Activated naive CD4-positive, alpha-beta T cell treated with anti-CD3 and anti-CD28 coated beads, Interleukin-2, amount 10 ng/mL, durations not matched to agents 7 days and 5 days (primary cell): ENCODE measurements around the gene AMER3.
A peak's percentile ranks its signal among the peaks of the same experiment; 100 is the strongest.
"Not testable (repeated sequence)": the region's sequence is repeated elsewhere in the genome, so short reads cannot be mapped to it uniquely, and the experiment has no call there.

Source experiments
- CTCF ChIA-PET: fragments of 350-600 bp; sonication (Branson Sonifier 250); formaldehyde crosslinking; loops from one replicate; lab custom pipeline; 2021; ENCODE audit warnings: antibody characterized with exemption; lab: Charles Lee
- DNase-seq: peaks from one replicate; pipeline ENCODE4 v3.0.0-alpha.2; 2020
- H3K27ac Mint-ChIP-seq: one replicate; pipeline ENCODE4 v1.8.0; 2021; ENCODE audit warnings: mild to moderate bottlenecking, moderate library complexity, mixed read lengths
- H3K27me3 Mint-ChIP-seq: one replicate; pipeline ENCODE4 v1.8.0; 2021; ENCODE audit warnings: mild to moderate bottlenecking, mixed read lengths
- H3K36me3 Mint-ChIP-seq: one replicate; pipeline ENCODE4 v1.8.0; 2021; ENCODE audit warnings: mixed read lengths
- H3K4me1 Mint-ChIP-seq: one replicate; pipeline ENCODE4 v1.8.0; 2021; ENCODE audit warnings: mixed read lengths
- H3K4me3 Mint-ChIP-seq: one replicate; pipeline ENCODE4 v1.8.0; 2021; ENCODE audit warnings: mild to moderate bottlenecking, moderate library complexity, mixed read lengths
- H3K9me3 Mint-ChIP-seq: one replicate; pipeline ENCODE4 v1.8.0; 2021; ENCODE audit warnings: mixed read lengths

AMER3 gene, protein sequence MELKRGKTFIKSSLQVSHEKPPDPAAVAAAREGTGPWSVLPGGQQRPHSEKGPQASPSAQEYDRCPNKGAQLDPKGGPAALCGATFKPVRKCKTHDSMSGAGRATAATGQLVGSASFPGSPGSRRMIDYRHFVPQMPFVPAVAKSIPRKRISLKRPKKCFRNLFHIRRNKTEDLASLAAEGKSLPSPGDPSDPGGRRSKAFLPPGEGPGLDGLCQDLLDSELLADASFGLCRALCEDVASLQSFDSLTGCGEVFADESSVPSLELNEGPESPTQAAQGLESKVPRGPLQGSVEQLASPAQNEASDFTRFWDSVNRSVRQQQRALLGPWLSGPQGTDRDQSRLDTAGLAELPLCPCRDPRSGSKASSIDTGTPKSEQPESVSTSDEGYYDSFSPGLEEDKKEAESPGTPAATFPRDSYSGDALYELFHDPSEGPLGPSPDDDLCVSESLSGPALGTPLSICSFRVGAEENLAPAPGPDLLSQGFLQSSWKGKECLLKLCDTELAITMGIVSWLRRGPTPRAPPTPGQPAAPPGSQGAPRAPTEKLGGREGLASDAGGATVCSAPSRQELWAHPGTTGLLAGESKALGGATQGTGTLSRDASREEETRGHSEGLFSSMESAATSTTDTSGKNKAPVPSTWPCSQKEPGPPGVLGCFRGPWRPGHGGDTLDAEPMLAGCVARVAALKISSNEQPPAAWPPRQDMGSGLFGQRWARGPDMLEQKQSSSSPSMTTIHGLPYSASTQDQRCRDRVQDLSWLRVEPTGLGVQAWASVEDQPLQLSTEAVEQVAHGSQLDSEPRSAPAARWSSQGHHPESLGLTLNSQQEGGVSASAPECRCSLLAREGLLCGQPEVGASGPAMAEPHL

DNA sequence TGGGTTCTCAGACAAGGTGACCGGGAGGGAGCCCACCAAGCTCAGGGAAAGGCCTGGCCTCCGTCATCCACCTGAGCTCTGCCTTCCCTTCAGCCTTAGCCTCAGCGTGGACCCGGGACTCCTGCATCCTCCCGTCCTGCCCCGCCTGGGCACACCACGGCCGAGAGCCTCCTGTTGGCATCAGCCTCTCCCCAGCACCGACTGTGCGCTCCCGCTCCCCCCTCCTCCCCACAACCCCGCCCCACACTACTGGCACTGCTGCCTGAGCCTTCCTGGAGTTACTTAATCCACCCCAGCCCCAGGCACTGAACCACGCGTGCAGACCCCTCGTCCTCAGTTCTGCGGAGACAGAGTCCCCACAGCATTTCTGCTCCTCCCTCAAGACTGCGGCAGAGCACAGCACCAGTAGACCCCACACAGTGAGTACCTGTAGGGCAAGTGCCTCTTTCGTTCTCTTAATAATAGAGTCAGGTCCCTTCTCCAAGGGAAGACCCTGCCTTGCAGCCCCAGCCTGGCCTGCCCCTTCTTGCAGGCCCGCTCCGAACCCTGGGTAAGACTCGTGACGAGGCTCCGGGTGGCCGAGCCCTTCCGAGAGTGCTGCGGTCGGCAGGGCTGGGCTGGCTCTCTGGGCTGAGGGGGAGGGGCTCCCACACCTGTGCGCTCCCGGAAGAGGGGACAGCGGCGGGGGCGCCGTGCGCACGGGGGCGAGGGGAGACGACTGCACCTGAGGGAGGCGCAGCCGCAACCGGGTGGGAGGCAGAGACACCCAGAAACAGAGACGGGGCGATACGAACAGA lies at the start of gene AMER3:
TSS of gene AMER3 (plus strand) at position 285 of the 797 bp plus-strand sequence. CDS start 6,533 bp downstream, outside the sequence.
- H3K36me3 Mint-ChIP-seq = no peaks in the 10 kb centered on the region
- H3K4me3 Mint-ChIP-seq = no peak within 1 kb of the TSS

DNA sequence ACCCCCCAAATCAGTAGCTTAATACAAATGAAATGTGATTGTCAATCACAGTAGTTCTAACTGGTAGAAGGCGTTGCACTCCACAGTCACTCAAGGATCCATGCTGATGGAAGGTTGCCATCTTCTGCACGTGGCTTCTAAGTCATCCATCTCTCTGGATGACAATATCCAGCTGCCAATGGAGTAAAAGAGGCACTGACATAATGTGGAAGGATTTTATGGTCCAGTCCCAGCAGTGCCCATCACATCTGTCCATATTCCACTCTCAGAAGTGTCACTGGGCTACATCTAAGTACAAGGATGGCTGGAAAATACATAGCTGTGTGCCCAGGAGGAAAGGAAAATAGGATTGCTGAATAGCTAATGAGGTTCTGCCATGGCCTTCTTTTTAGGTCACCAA lies 40.5 kb upstream of the AMER3 start:
- DNase-seq, H3K27ac Mint-ChIP-seq, H3K4me1 Mint-ChIP-seq, H3K36me3 Mint-ChIP-seq, H3K4me3 Mint-ChIP-seq, H3K9me3 Mint-ChIP-seq, CTCF ChIA-PET, H3K27me3 Mint-ChIP-seq: not testable (repeated sequence)

More for the DNA sequence above, at the start of gene AMER3:
- CTCF ChIA-PET = no interaction called here
- no peaks in the 10 kb centered on the region for H3K9me3 Mint-ChIP-seq
- no peak for DNase-seq
- peaks cover 7% of the 10 kb centered on the region for H3K4me1 Mint-ChIP-seq
- H3K27ac Mint-ChIP-seq = no peak within 1 kb of the TSS
- peaks cover 57% of the 10 kb centered on the region for H3K27me3 Mint-ChIP-seq

DNA sequence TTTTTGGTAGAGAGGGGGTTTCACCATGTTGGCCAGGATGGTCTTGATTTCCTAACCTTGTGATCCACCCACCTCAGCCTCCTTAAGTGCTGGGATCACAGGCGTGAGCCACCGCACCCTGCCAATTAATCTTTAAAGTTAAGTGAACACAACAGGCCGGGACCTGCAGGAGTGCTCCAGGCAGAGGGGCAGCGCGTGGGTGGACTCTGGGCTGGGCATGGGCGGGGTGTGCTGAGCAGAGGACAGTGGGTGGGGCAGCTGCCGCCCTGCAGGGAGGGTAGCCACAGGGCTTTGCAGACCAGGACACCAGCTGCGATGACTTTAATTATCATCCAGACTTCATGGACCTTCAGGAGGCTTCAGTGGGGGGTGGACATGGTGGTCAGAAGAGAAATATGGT lies 35.3 kb upstream of the AMER3 start:
- Mint-ChIP-seq H3K4me3 (no peak overlapping the region), H3K27me3 (peaks cover 4% of the 10 kb centered on the region), H3K4me1 (no peaks in the 10 kb centered on the region), H3K9me3 (no peaks in the 10 kb centered on the region), H3K36me3 (no peaks in the 10 kb centered on the region), H3K27ac (no peak overlapping the region)
- no peak for DNase-seq
- CTCF ChIA-PET = no interaction called here

DNA sequence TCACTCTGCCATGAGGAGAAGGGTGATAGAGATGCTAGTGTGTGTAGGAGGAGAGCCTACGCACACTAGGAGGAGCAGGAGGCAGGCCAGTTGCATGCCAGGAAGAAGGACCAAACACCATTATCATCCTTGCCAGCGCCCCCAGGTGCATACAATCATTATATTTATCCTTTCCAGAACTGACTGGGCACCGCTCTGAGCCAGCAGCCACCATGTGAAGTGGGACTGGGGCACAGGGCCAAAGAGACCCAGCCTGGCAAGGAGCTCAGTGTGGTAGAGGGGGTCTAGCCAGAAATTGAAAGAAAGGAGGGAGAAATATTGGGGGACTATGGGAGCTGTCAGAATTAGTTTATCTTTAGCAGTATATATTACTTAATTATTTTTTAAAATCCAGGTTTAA lies 34.8 kb upstream of the AMER3 start:
- no peaks in the 10 kb centered on the region for H3K36me3 Mint-ChIP-seq
- no peak overlapping the region for H3K27ac Mint-ChIP-seq
- no peaks in the 10 kb centered on the region for H3K9me3 Mint-ChIP-seq
- no peak overlapping the region for H3K4me3 Mint-ChIP-seq
- no peaks in the 10 kb centered on the region for H3K4me1 Mint-ChIP-seq
- DNase-seq = no peak
- CTCF ChIA-PET = no interaction called here
- H3K27me3 Mint-ChIP-seq = peaks cover 4% of the 10 kb centered on the region

DNA sequence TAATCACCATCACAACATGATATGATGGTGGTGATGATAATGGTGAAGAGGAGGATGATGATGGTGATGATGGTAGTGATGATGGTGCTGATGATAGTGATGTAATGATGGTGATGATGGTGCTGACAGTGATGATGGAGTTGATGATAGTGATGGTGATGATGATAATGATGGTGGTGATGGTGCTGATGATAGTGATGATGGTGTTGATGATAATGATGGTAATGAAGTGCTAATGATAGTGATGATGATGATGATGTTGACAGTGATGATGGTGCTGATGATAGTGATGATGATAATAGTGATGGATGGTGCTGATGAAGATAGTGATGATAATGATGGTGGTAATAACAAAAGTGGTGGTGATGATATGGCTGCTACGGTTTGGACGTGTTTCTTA lies 30.9 kb upstream of the AMER3 start:
- Mint-ChIP-seq H3K4me1 (peaks cover 10% of the 10 kb centered on the region), H3K4me3 (no peak overlapping the region), H3K36me3 (no peaks in the 10 kb centered on the region), H3K27ac (no peak overlapping the region), H3K27me3 (peaks cover 14% of the 10 kb centered on the region), H3K9me3 (no peaks in the 10 kb centered on the region)
- CTCF ChIA-PET = no interaction called here
- DNase-seq = no peak

DNA sequence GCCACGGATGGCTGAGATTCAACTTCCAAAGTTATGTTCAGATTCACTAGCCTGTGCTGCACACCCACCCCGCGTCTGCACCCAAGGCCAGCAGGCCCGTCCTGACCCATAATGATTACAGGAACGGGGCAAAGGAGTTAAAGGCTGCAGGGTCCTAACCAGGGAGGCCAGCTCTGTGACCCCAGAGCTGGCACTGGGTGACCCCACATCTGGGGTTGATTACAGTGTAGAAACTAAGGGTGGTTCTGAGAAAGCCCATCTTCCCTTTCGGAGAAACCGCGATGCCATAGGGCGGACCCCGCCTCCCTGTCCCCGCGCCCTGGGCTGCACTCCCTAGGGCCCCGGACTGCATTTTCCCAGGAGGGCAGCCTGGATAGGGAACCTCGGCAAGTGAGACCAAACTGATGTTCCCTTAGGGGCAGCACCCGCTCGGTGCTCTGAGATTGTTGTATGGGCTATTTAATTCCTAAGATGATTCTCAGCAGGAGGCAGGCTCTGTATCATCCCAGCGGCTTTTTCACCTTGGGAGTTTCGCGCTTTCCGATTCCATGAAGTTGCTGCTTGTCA lies 28.6 kb upstream of the AMER3 start:
- Mint-ChIP-seq H3K27ac (no peak overlapping the region), H3K27me3 (peaks cover 18% of the 10 kb centered on the region), H3K9me3 (no peaks in the 10 kb centered on the region), H3K4me3 (peak overlapping the region; percentile 64), H3K36me3 (no peaks in the 10 kb centered on the region), H3K4me1 (peaks cover 10% of the 10 kb centered on the region)
- CTCF ChIA-PET = no interaction called here
- DNase-seq = no peak

DNA sequence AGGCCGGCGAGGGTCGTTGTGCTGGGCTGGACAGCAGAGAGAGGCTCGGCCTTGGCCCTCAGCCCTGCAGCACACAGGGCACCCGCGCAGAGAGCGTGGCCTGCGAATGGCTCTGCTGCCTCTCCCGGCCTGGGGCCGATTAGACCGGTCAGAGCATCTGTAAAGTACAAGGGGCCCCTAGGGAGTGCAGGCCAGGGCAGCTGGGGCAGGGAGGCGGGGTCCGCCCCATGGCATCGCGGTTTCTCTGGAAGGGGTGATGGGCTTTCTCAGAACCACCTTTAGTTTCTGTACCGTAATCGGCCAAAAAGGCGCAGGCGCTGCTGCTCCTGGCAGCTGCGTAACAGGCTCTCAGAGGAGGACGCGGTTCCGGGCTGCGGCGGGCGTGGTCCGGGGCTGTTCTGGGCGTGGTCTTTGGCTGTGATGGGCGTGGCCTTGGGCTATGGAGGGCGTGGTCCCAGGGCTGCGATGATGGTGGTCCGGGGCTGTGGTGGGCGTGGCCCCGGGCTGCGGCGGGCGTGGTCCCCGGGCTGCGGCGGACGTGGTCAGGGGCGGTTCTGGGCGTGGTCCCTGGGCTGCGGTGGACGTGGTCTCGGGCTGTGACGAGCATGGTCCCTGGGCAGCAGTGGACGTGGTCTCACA lies 27.9 kb upstream of the AMER3 start:
- no peaks in the 10 kb centered on the region for H3K36me3 Mint-ChIP-seq
- peak overlapping the region; percentile 64 for H3K4me3 Mint-ChIP-seq
- H3K27me3 Mint-ChIP-seq = peaks cover 17% of the 10 kb centered on the region
- CTCF ChIA-PET = no interaction called here
- no peaks in the 10 kb centered on the region for H3K9me3 Mint-ChIP-seq
- peak; percentile 88 for DNase-seq
- peak overlapping the region; percentile 36 for H3K27ac Mint-ChIP-seq
- H3K4me1 Mint-ChIP-seq = peaks cover 10% of the 10 kb centered on the region

DNA sequence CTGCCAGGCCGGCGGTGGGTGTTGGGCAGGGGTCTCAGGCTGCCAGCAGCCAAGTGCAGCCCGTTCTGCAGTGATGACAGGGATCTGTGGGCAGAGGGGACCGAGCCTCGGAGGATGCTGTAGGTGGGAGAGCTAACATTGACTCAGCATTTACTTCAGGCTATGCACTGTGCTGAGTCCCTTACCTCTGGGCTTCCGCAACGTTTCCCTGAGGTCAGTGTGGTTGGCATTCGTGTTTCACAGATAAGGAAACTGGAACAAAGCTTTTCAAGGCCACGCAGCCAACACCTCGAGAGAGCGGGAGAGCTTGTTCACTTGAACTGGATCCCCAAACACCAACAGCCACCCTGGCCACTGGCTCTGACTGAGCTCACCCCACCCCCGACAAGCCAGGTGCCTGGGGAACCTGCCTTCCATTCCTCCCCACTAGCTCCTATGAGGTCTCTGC lies 27.3 kb upstream of the AMER3 start:
- H3K4me1 Mint-ChIP-seq = peaks cover 10% of the 10 kb centered on the region
- CTCF ChIA-PET = interaction anchor here (0.8 to 1.4 kb wide), 2 partner anchors 63 to 69 kb away, joined by 3 read pairs; no protein-coding TSS in a partner anchor
- no peak overlapping the region for H3K4me3 Mint-ChIP-seq
- no peaks in the 10 kb centered on the region for H3K36me3 Mint-ChIP-seq
- peak overlapping the region; percentile 6 for H3K27ac Mint-ChIP-seq
- peaks cover 17% of the 10 kb centered on the region for H3K27me3 Mint-ChIP-seq
- no peaks in the 10 kb centered on the region for H3K9me3 Mint-ChIP-seq
- DNase-seq = peak; percentile 51

DNA sequence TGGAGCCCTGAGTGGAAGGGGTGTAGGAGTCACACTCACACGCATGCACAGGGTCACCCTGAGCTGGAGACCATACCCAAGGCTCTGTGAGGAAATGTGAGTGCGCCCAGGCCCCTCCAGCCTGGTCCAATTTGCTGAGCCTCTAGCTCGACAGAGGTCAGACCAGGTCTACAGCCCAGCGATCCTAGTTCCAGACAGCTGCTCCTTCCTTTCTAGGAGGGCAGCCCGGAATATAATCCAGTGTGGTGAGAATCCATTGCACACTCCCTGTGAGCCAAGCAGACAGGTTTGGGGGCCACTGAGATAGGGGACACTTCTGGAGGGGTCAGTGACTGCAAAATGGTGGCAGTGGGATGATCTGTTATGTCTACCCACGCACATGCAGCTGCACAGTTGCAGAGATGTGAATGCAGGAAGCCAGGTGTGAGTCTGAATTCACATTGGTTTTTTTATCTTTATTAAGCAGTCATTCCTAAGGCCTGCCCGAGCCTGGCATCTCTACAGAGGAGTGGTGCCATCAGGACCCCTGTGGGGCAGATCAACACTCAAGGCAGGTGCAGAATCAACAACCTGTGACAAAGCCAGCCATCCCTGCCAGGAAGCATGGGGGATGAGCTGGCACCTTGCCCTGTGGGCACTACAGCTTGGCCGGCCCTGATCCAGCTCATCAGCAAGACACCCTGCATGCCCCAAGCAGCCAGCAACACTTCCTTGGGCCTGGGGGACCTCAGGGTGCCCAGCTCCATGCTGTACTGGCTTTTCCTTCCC lies 26.6 kb upstream of the AMER3 start, which contains the start of gene GPR148:
TSS of gene GPR148 (plus strand) at position 522 of the 768 bp plus-strand sequence. CDS start at position 604, 82 bp downstream.
- H3K36me3 Mint-ChIP-seq = no peaks in the 10 kb centered on the region
- H3K4me3 Mint-ChIP-seq = no peak within 1 kb of the TSS
- H3K4me1 Mint-ChIP-seq = peaks cover 10% of the 10 kb centered on the region
- H3K9me3 Mint-ChIP-seq = no peaks in the 10 kb centered on the region
- no peak for DNase-seq
- CTCF ChIA-PET = interaction anchor here (0.8 to 1.4 kb wide), 3 partner anchors 62 to 146 kb away, joined by 3 read pairs; no protein-coding TSS in a partner anchor
- H3K27ac Mint-ChIP-seq = peak within 1 kb of the TSS; percentile 6
- peaks cover 17% of the 10 kb centered on the region for H3K27me3 Mint-ChIP-seq

DNA sequence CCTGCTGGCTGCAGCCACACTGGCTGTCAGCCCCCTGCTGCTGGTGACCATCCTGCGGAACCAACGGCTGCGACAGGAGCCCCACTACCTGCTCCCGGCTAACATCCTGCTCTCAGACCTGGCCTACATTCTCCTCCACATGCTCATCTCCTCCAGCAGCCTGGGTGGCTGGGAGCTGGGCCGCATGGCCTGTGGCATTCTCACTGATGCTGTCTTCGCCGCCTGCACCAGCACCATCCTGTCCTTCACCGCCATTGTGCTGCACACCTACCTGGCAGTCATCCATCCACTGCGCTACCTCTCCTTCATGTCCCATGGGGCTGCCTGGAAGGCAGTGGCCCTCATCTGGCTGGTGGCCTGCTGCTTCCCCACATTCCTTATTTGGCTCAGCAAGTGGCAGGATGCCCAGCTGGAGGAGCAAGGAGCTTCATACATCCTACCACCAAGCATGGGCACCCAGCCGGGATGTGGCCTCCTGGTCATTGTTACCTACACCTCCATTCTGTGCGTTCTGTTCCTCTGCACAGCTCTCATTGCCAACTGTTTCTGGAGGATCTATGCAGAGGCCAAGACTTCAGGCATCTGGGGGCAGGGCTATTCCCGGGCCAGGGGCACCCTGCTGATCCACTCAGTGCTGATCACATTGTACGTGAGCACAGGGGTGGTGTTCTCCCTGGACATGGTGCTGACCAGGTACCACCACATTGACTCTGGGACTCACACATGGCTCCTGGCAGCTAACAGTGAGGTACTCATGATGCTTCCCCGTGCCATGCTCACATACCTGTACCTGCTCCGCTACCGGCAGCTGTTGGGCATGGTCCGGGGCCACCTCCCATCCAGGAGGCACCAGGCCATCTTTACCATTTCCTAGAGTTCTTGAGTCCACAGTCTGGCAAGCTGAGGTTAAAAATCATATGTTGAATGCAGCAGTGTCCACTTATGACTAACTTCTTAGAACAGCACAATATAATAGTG lies 25.7 kb upstream of the AMER3 start:
- H3K36me3 Mint-ChIP-seq = no peaks in the 10 kb centered on the region
- no peak overlapping the region for H3K4me3 Mint-ChIP-seq
- no peak overlapping the region for H3K27ac Mint-ChIP-seq
- DNase-seq = no peak
- CTCF ChIA-PET = interaction anchor here (1.2 to 1.4 kb wide), 2 partner anchors 68 to 145 kb away, joined by 3 to 5 read pairs; no protein-coding TSS in a partner anchor
- peaks cover 10% of the 10 kb centered on the region for H3K4me1 Mint-ChIP-seq
- H3K9me3 Mint-ChIP-seq = no peaks in the 10 kb centered on the region
- H3K27me3 Mint-ChIP-seq = peaks cover 21% of the 10 kb centered on the region

DNA sequence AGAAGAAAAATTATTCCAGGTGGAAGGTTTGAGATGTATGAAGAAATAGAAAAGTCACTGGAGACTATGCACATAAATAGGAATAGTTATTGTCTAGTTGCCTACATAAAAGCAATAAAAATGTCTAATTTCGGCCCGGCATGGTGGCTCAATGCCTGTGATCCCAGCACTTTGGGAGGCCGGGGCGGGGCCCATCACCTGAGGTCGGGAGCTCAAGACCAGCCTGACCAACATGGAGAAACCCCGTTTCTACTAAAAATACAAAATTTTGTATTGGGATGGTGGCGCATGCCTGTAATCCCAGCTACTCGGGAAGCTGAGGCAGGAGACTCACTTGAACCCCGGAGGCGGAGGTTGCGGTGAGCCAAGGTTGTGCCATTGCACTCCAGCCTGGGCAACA lies 23.1 kb upstream of the AMER3 start:
- H3K4me1 Mint-ChIP-seq, H3K27ac Mint-ChIP-seq, DNase-seq, H3K9me3 Mint-ChIP-seq, H3K36me3 Mint-ChIP-seq, H3K4me3 Mint-ChIP-seq, CTCF ChIA-PET: not testable (repeated sequence)
- peaks cover 22% of the 10 kb centered on the region for H3K27me3 Mint-ChIP-seq

DNA sequence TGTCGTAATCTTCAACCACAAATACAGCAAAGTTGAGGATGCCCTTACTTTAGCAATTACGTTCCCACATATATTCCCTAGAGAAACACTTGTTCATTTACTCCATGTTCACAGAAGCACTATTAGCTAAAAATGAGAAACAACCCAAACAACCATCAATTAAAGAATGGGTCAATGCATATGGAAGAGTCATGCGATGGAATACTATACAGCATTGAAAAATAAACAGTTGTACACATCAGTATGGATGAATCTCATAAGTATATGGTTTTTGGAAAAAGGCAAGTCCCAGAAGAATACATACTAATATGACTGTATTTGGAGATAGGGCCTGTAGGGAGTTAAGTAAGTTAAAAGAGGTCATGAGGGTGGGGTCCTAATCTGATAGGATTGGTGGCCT lies 20.1 kb upstream of the AMER3 start:
- H3K27me3 Mint-ChIP-seq = peaks cover 8% of the 10 kb centered on the region
- no peak overlapping the region for H3K27ac Mint-ChIP-seq
- no peaks in the 10 kb centered on the region for H3K4me1 Mint-ChIP-seq
- DNase-seq = no peak
- CTCF ChIA-PET = no interaction called here
- H3K36me3 Mint-ChIP-seq = no peaks in the 10 kb centered on the region
- H3K9me3 Mint-ChIP-seq = peaks cover 5% of the 10 kb centered on the region
- no peak overlapping the region for H3K4me3 Mint-ChIP-seq
